GM23338 (cell line): Measurements from ENCODE around the gene EDA. TPM values are rescaled to one million over a fixed set of nuclear protein-coding genes. Genes with fewer than 3 reads are reported as not detected.

Experiments used
- ATAC-seq: fragments of 200-7000 bp; cut with Tn5 transposase; 3 replicates; pipeline ENCODE4 v1.9.1; 2020
- DNase-seq: peaks from one replicate; pipeline ENCODE4 v3.0.0-alpha.2; 2015; ENCODE audit warnings: low spot score
- H2AFZ ChIP-seq: fragments of 200-600 bp; sonication (generic); 2 replicates; pipeline ENCODE4 v1.8.0; 2016; ENCODE audit warnings: antibody characterized with exemption, mild to moderate bottlenecking, moderate library complexity
- H3F3A ChIP-seq: fragments of 200-600 bp; sonication (generic); replicated peaks from 2 replicates; pipeline ENCODE4 v1.8.0; 2017; ENCODE audit warnings: antibody characterized with exemption, mixed run types, low read depth
- H3K27ac ChIP-seq: fragments of 200-600 bp; sonication (generic); 2 replicates; pipeline ENCODE4 v1.6.1; 2016; ENCODE audit warnings: low read depth
- H3K27me3 ChIP-seq: fragments of 200-600 bp; sonication (generic); 2 replicates; pipeline ENCODE4 v1.8.0; 2016; ENCODE audit warnings: mild to moderate bottlenecking, mixed run types, moderate library complexity; ENCODE audit not compliant: insufficient read depth
- H3K36me3 ChIP-seq: fragments of 200-600 bp; sonication (generic); 2 replicates; pipeline ENCODE4 v1.8.0; 2016; ENCODE audit warnings: mild to moderate bottlenecking; ENCODE audit not compliant: insufficient read depth
- H3K4me1 ChIP-seq: fragments of 200-600 bp; sonication (generic); 2 replicates; pipeline ENCODE4 v1.8.0; 2016; ENCODE audit warnings: mild to moderate bottlenecking, moderate library complexity; ENCODE audit not compliant: insufficient read depth
- H3K4me2 ChIP-seq: fragments of 200-600 bp; sonication (generic); 2 replicates; pipeline ENCODE4 v1.7.1; 2017; ENCODE audit warnings: mixed run types
- H3K4me3 ChIP-seq: fragments of 200-600 bp; sonication (generic); 2 replicates; pipeline ENCODE4 v1.6.1; 2016; ENCODE audit warnings: mixed run types
- H3K79me2 ChIP-seq: fragments of 200-600 bp; sonication (generic); replicated peaks from 2 replicates; pipeline ENCODE4 v1.8.0; 2017; ENCODE audit warnings: mild to moderate bottlenecking; ENCODE audit not compliant: insufficient read depth
- H3K9me2 ChIP-seq: fragments of 200-600 bp; sonication (generic); 2 replicates; pipeline ENCODE4 v1.8.0; 2017; ENCODE audit not compliant: insufficient read depth
- H4K20me1 ChIP-seq: fragments of 200-600 bp; sonication (generic); replicated peaks from 2 replicates; pipeline ENCODE4 v1.8.0; 2017; ENCODE audit warnings: mild to moderate bottlenecking; ENCODE audit not compliant: insufficient read depth
- H3K27ac Mint-ChIP-seq: 2 replicates; pipeline ENCODE4 v1.8.0; 2020; ENCODE audit warnings: inconsistent platforms, mild to moderate bottlenecking, moderate library complexity, mixed read lengths
- H3K27me3 Mint-ChIP-seq: 3 replicates; pipeline ENCODE4 v1.8.0; 2022; ENCODE audit warnings: low read depth, mild to moderate bottlenecking, moderate library complexity, mixed read lengths, inconsistent platforms; ENCODE audit not compliant: insufficient read depth, poor library complexity
- H3K36me3 Mint-ChIP-seq: 3 replicates; pipeline ENCODE4 v1.8.0; 2021; ENCODE audit warnings: low read depth, mild to moderate bottlenecking, inconsistent platforms, moderate library complexity, mixed read lengths
- H3K4me1 Mint-ChIP-seq: 3 replicates; pipeline ENCODE4 v1.8.0; 2020; ENCODE audit warnings: mild to moderate bottlenecking, inconsistent platforms, mixed read lengths
- H3K4me3 Mint-ChIP-seq: 3 replicates; pipeline ENCODE4 v1.8.0; 2021; ENCODE audit warnings: moderate library complexity, mild to moderate bottlenecking, inconsistent platforms, mixed read lengths
- H3K9me3 Mint-ChIP-seq: 3 replicates; pipeline ENCODE4 v1.8.0; 2020; ENCODE audit warnings: moderate library complexity, mild to moderate bottlenecking, inconsistent platforms, mixed read lengths
- CREB1 ChIP-seq: fragments of 250-450 bp; sonication (Bioruptor Pico); IDR thresholded peaks from 2 replicates; pipeline ENCODE4 v1.5.0; 2020; ENCODE audit warnings: low read depth, mild to moderate bottlenecking, moderate library complexity
- CTCF ChIP-seq, 2 experiments: fragments of 200-600 bp in 1 of 2; sonication (generic) in 1 of 2; conservative IDR thresholded peaks; 2 replicates each; pipeline versions ENCODE4 v1.5.1 to v1.6.1; 2016 to 2017; ENCODE audit warnings: antibody characterized with exemption in 2 of 2, low read depth in 2 of 2, mild to moderate bottlenecking in 2 of 2, moderate library complexity in 1 of 2
- ETS1 ChIP-seq: IDR thresholded peaks from 2 replicates; pipeline ENCODE4 v1.6.1; 2016; ENCODE audit warnings: antibody characterized with exemption
- EZH2 ChIP-seq: fragments of 200-600 bp; sonication (generic); IDR thresholded peaks from one replicate; pipeline ENCODE4 v1.8.0; 2017; ENCODE audit warnings: antibody characterized with exemption, mild to moderate bottlenecking, low read depth; ENCODE audit not compliant: unreplicated experiment
- EZH2phosphoT487 ChIP-seq: fragments of 200-600 bp; sonication (generic); IDR thresholded peaks from one replicate; pipeline ENCODE4 v1.8.1; 2018; ENCODE audit warnings: antibody characterized with exemption; ENCODE audit not compliant: unreplicated experiment
- JUNB ChIP-seq: IDR thresholded peaks from one replicate; pipeline ENCODE4 v1.6.1; 2016; ENCODE audit warnings: antibody characterized with exemption; ENCODE audit not compliant: unreplicated experiment
- NANOG ChIP-seq: IDR thresholded peaks from 2 replicates; pipeline ENCODE4 v1.6.1; 2016; ENCODE audit warnings: antibody characterized with exemption, borderline replicate concordance
- POLR2AphosphoS5 ChIP-seq: IDR thresholded peaks from 2 replicates; pipeline ENCODE4 v1.6.1; 2016; ENCODE audit warnings: antibody characterized with exemption, low read depth
- REST ChIP-seq: IDR thresholded peaks from one replicate; pipeline ENCODE4 v1.6.1; 2018; ENCODE audit warnings: antibody characterized with exemption; ENCODE audit not compliant: unreplicated experiment
- STAT1 ChIP-seq: IDR thresholded peaks from one replicate; pipeline ENCODE4 v1.6.1; 2016; ENCODE audit warnings: antibody characterized with exemption; ENCODE audit not compliant: unreplicated experiment
- ZNF114 ChIP-seq: fragments of 250-450 bp; sonication (Bioruptor Pico); IDR thresholded peaks from 2 replicates; pipeline ENCODE4 v1.5.0; 2020; ENCODE audit warnings: mild to moderate bottlenecking, moderate library complexity
- ZNF331 ChIP-seq: fragments of 250-450 bp; sonication (Bioruptor Pico); IDR thresholded peaks from 2 replicates; pipeline ENCODE4 v1.5.0; 2020; ENCODE audit warnings: low read depth, mild to moderate bottlenecking, moderate library complexity
- ZNF462 ChIP-seq: fragments of 250-450 bp; sonication (Bioruptor Pico); IDR thresholded peaks from 2 replicates; pipeline ENCODE4 v1.5.0; 2020; ENCODE audit warnings: mild to moderate bottlenecking, moderate library complexity
- polyA plus RNA-seq: library from polyadenylated mRNA; unstranded; fragments of >200 nt; fragmentation: Nextera tagmentation; extraction: Ambion mirVana; gene quantifications from 2 replicates; pipeline ENCODE4 v1.2.1, GENCODE V29; 2016
- total RNA-seq: library from RNA; depleted of rRNA; stranded (reverse); fragments of >200 nt; shearing (Covaris generic); gene quantifications from 2 replicates; pipeline ENCODE4 v1.2.3, GENCODE V29; 2014

Gene EDA
- total and polyA plus RNA-seq, 2 experiments from 2014 or later: 6.6 to 19.6 TPM

- H3K36me3 ChIP-seq: no peaks in the 10 kb centered on the region
- no peak overlapping the region for H3K27ac ChIP-seq
- H4K20me1 ChIP-seq: no peaks in the 10 kb centered on the region
- H3K9me2 ChIP-seq: no peaks in the 10 kb centered on the region
- Mint-ChIP-seq H3K9me3 (no peaks in the 10 kb centered on the region), H3K4me1 (peaks cover 10% of the 10 kb centered on the region), H3K27ac (no peak overlapping the region), H3K27me3 (no peaks in the 10 kb centered on the region), H3K36me3 (no peaks in the 10 kb centered on the region), H3K4me3 (no peak overlapping the region)
- H3F3A ChIP-seq: no peaks in the 10 kb centered on the region
- no peak for TF ChIP-seq STAT1
- TF ChIP-seq EZH2: no peak
- TF ChIP-seq JUNB: no peak
- TF ChIP-seq ETS1: no peak
- no peak for TF ChIP-seq EZH2phosphoT487
- TF ChIP-seq ZNF462 (CRISPR knock-in tag): no peak
- no peak for TF ChIP-seq POLR2AphosphoS5
- no peak for TF ChIP-seq ZNF114 (CRISPR knock-in tag)
- no peak for TF ChIP-seq ZNF331 (CRISPR knock-in tag)
- no peak for TF ChIP-seq CTCF (conservative IDR thresholded peaks at IDR 0.05; ENCODE audit: low read depth in 2 of 2)
- TF ChIP-seq CREB1 (CRISPR knock-in tag): no peak
- no peak for TF ChIP-seq NANOG
- TF ChIP-seq REST: no peak
- no peak overlapping the region for H2AFZ ChIP-seq
- no peak overlapping the region for H3K4me3 ChIP-seq
- H3K27me3 ChIP-seq: no peaks in the 10 kb centered on the region
- H3K4me2 ChIP-seq: no peak overlapping the region
- H3K79me2 ChIP-seq: no peaks in the 10 kb centered on the region
- H3K4me1 ChIP-seq: no peaks in the 10 kb centered on the region
- DNase-seq (no peak), ATAC-seq (no peak)
Observed at GRCh38 chrX:70026851-70027200, 410.9 kb downstream of the EDA start.
